ENCODE data around the gene PURA.

DNA sequence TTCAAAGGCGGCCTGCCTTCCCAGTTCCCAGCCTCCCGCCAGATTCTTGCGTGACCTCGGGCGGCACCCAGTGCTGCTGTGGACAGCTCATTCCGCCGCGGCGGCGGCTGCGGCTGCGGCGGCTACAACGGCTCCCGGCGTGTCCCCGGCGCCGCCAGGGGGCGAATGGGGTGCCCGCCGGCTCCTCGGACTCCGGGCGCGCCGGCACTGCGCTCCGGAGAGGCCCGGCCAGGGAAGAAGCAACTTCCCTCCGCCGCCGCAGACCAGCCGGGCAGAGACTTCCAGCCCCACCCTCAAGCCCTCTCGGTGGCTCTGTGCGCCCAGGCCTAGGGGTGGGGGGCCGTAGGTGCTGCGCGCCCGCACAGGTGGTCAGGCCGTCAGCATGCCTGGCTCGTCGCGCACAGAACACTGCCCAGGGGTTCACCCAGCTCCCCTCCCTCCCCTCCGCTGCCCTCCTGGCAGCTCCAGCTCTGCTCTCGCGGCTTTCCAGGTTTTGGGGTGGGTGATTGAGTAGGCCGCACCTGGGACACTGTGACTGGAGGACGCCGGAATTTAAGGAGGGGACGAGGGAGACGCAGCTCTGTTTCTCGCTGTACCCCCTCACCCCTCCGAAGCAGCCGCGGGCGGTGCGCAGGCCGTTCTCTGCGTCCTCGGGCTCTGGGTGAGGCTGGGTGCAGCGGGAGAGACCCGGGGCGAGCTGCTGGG is 32.1 kb downstream of the PURA start:
- TF ChIP-seq EZH2 (IDR thresholded peaks at IDR 0.05; ENCODE audit: borderline replicate concordance, low read depth, low read length, severe bottlenecking) (peak; percentile 72), POLR2AphosphoS5 (IDR thresholded peaks at IDR 0.05; ENCODE audit: insufficient read depth, low read depth, low read length) (peak; percentile 42)
- TF ChIP-seq, protein P1, sequence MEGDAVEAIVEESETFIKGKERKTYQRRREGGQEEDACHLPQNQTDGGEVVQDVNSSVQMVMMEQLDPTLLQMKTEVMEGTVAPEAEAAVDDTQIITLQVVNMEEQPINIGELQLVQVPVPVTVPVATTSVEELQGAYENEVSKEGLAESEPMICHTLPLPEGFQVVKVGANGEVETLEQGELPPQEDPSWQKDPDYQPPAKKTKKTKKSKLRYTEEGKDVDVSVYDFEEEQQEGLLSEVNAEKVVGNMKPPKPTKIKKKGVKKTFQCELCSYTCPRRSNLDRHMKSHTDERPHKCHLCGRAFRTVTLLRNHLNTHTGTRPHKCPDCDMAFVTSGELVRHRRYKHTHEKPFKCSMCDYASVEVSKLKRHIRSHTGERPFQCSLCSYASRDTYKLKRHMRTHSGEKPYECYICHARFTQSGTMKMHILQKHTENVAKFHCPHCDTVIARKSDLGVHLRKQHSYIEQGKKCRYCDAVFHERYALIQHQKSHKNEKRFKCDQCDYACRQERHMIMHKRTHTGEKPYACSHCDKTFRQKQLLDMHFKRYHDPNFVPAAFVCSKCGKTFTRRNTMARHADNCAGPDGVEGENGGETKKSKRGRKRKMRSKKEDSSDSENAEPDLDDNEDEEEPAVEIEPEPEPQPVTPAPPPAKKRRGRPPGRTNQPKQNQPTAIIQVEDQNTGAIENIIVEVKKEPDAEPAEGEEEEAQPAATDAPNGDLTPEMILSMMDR (IDR thresholded peaks at IDR 0.05; ENCODE audit: extremely low read depth in 1 of 2, insufficient read depth in 1 of 2, low read depth in 1 of 2, low read length in 2 of 2): peak; percentile 67 to 77
